Measurements from ENCODE around the gene RAB5B.
"Not testable (repeated sequence)": the region's sequence is repeated elsewhere in the genome, so short reads cannot be mapped to it uniquely, and the experiment has no call there.

GRCh38 chr12:55999999-56000540 is 26.2 kb downstream of the RAB5B start:
- TF ChIP-seq POLR2A, CTCF, POLR2AphosphoS5, EP300 (IDR thresholded peaks at IDR 0.05): not testable (repeated sequence)

Data from sigmoid colon (tissue), 4 donors.